Right ventricle myocardium inferior (tissue), 1 donor: ENCODE data around the gene GBA3. TPM values are rescaled to one million over a fixed set of nuclear protein-coding genes. Genes with fewer than 3 reads are reported as not detected.

Experiments used
- ATAC-seq: fragments of 200-7000 bp; cut with Tn5 transposase; one replicate; pipeline ENCODE4 v1.9.1; 2020; ENCODE audit warnings: mild to moderate bottlenecking, moderate library complexity
- DNase-seq: peaks from one replicate; pipeline ENCODE4 v3.0.0; 2021; ENCODE audit errors: missing footprints
- intact Hi-C: fragments of 100-400 bp; cut with DNase I; formaldehyde crosslinking; loops from one replicate; pipeline ENCODE4 v1.11.0; 2022
- total RNA-seq: library from RNA; stranded (reverse); fragmentation: NEBNext Ultra II Directional; extraction: Animal tissue kit (Norgen Biotek cat#: 25700); gene quantifications from one replicate; pipeline ENCODE4 v1.2.1, GENCODE V29; 2021
- donor health status: DM: no; HTN: yes; CAD: no; lungs with severe emphysema.

The GBA3 gene
- total RNA-seq, 1 donor from 2014 or later = not detected

DNA sequence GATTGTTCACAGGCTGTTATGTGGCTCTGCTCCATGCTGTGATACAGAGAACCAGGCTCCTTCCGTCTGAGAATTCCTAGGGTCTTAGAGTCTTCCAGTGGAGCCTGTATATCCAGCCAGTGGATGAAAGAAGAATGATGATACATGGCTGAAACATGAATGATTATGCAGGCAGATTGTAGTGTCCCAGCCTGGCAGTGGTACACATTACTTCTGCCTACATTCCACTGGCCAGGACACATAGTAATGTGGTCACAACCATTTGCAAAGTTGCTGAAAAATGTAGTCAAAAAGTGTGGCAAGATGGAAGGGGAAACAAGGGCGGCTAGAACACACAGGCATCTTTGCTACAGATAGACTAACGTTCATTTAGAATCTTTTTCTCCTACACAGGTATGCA, 4.5 kb upstream of the GBA3 start:
- no peak for ATAC-seq
- no peak for DNase-seq
- intact Hi-C loops = no loop called here

DNA sequence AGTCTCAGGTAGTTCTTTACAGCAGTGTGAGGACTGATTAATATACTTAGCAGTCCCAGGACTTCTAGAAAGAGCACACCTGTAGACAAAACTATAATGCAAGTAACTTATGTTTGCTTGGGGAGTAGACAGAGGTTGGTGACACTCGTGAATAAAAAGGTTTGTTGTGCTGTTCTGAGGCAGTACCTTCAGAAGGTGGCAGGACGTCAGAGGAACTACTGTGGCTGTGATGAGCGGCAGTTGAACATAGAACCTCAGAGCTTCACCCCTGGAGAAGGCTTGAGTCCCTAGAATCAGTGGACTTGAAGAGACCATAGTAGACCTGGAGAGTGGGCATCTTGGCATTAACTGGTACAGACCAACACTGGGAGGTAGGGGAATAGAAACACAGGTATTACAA, 3.3 kb upstream of the GBA3 start:
- no peak for DNase-seq
- intact Hi-C loops = no loop called here
- no peak for ATAC-seq

DNA sequence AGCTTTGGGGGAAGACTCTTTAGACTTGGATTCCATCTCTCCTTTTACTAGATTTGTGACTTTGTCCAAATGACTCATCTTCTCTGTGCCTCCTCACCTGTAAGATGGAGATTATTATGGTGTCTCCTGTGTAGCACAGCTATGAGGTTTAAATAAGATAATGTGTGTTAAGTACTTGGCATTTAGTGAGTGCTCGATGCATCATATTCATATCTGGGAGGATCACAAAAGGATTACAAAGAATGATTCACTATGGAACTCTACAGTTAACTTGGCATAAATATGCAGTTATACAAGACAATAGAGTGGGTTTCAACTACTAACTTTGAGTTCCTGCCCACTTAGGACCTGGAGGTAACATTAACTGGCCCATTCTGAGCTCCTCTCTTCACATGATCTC, 2.3 kb downstream of the GBA3 start:
- intact Hi-C loops = no loop called here
- no peak for ATAC-seq
- no peak for DNase-seq

- ATAC-seq = no peak
- intact Hi-C loops = no loop called here
Observed at GRCh38 chr4:22695917-22696316, 3.2 kb downstream of the GBA3 start.

GRCh38 chr4:22703912-22704311, 11.2 kb downstream of the GBA3 start:
- DNase-seq (no peak), ATAC-seq (no peak)
- intact Hi-C loops = no loop called here

More at GRCh38 chr4:22695917-22696316, 3.2 kb downstream of the GBA3 start:
- no peak for DNase-seq

DNA sequence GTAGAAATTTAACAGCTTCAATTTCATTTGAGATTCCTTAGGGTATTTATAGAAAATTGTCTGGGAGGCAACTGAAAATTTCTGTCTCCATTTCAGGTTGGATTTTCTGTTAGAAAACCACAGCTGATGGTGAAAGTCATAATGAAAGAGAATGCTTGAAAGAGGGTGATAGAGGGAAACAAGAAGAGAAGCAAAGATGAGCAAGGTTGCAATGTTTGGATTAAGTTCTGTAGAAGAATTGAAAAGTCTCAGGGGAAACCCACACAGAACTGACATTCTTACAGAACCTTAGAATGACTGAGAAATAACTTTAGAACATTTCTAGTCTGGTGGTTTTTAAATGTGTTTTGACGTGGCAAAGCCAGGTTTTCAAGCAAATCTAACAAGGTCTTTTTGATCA, 14.7 kb downstream of the GBA3 start:
- intact Hi-C loops = no loop called here

DNA sequence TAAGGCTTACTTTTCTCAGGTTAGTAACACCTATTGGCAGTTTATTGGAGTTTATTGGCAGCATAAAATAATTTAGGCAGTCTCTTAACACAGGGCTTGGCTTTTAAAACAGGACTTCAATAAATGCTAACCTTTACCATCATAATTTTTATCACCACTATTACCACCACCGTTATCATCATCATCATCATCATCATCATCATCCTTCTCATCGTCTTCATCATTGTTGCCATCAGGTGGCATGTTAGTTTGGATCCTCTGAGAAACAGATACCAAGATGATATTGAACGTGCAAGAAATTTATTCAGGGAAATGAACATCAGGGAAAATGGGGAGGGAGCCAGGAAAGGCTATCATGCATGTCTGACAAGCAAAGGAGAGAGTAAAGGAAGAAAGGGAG, 16.2 kb downstream of the GBA3 start:
- ATAC-seq (no peak), DNase-seq (no peak)
- intact Hi-C loops = no loop called here

More for the DNA sequence above, 14.7 kb downstream of the GBA3 start:
- ATAC-seq = no peak
- DNase-seq = no peak

GRCh38 chr4:22712105-22712504, 19.4 kb downstream of the GBA3 start:
- DNase-seq = no peak
- intact Hi-C loops = no loop called here
- ATAC-seq = no peak

- intact Hi-C loops = no loop called here
- ATAC-seq (no peak), DNase-seq (no peak)
Observed at GRCh38 chr4:22712529-22712928, 19.8 kb downstream of the GBA3 start.

DNA sequence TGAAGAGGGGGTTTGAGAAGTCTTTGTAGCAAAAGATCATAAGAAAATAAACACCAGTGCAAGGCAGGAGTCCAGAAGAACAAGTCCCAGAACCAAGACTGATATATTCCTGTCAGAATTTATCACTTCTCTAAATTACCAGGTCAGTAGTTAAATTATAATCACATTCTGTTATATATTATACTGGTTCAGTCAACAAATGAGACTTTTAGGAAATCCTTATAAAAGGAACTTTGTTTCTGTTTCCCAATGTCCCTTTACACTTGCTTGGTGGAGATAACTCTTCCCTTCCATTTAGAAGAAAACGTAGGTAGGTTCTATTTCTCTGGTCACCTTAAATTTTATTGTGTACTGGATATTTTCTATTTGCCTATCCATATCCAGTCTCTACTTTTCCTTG, 21.1 kb downstream of the GBA3 start:
- DNase-seq (no peak), ATAC-seq (no peak)
- intact Hi-C loops = no loop called here

- ATAC-seq (no peak), DNase-seq (no peak)
- intact Hi-C loops = no loop called here
Observed at GRCh38 chr4:22719218-22719617, 26.5 kb downstream of the GBA3 start.

- intact Hi-C loops = no loop called here
Observed at GRCh38 chr4:22720091-22720490, 27.4 kb downstream of the GBA3 start.

DNA sequence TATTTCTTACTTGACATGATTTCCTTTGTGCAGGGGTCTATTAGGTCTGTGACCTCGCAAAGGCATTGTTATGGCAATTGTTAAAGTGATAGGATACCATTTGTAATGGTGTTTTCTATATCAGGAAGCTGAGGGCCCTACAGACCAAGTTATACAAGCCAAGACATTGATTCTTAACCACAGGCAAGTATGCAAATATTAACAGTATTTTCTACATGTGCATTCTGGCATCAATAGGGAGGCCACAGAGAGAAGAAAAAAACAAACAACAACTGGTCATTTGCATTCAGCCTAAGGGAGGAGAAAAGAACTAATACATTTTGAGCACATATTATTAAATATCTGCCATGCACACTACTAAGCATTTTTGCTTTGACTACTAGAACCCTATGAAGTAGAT, 28.5 kb downstream of the GBA3 start:
- DNase-seq (no peak), ATAC-seq (no peak)
- intact Hi-C loops = no loop called here

More at GRCh38 chr4:22720091-22720490, 27.4 kb downstream of the GBA3 start:
- DNase-seq = no peak
- ATAC-seq = no peak

DNA sequence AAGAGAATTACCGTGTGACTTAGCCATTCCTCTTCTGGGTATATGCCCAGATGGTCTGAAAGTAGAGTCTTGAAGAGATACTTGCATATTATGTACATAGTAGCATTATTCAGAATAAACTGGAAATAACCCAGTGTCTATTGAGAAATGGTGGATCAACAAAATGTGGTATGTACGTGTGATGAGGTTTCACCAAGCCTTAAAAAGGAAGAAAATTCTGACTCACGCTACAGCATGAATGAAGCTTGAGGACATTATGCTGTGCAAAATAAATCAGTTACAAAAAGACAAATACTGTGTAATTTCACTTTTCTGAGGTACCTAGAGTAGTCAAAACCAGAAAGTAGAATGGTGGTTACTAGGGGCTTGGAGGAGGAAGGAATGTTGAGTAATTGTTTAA, 37.3 kb downstream of the GBA3 start:
- intact Hi-C loops = no loop called here
- DNase-seq (no peak), ATAC-seq (no peak)

DNA sequence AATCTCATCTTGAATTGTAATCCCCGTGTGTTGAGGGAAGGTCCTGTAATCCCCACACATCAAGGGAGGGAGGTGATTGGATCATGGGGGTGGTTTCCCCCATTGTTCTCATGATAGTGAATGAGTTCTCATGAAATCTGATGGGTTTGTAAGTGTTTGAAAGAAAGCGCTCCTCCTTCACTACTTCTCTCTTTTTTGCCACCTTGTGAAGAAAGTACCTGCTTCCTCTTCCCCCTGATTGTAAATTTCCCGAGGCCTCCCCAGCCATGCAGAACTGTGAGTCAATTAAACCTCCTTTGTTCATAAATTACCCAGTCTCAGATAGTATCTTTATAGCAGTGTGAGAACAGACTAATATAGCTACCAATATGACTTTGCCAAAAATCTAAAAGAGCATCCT, 41.1 kb downstream of the GBA3 start:
- no peak for ATAC-seq
- no peak for DNase-seq
- intact Hi-C loops = no loop called here

DNA sequence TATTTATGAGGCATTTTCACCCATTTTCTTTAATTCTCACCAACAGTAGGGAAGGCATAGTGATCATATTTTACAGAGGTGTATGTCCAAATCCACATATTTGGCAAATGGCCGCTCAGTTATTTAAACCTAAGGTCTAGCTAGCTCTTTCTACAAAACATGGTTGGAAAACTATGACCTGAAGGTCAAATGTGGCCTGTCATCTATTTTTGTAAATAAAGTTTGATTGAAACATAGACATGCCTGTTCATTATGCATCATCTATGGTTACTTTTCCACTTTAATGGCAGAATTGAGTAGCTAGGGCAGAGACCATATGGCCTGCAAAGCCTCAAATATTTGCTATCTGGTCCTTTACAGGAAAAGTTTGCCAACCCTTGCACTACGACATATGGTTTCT, 44.2 kb downstream of the GBA3 start:
- intact Hi-C loops = no loop called here
- no peak for ATAC-seq

DNA sequence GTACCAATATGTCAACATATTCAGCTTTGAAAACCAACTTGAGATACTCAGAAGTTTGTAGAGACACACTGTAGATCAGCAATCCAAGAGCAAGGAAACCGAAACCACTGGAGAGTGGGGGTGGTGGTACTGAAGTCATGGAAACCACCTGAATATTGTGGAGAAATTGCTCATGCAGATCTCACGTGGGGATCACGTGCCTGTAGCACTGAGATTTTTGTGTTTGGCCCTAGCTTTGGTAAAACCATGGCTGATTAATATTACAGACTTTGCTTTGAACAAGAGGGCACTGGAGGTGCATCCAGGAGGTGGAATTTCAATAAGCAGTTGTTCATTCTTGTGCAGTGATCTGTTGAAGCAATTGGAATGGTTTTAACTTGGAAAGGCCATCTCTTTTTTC, 47.2 kb downstream of the GBA3 start:
- intact Hi-C loops = no loop called here
- ATAC-seq = no peak
- DNase-seq = no peak

More for the DNA sequence above, 44.2 kb downstream of the GBA3 start:
- DNase-seq = no peak

- intact Hi-C loops = no loop called here
- ATAC-seq (no peak), DNase-seq (no peak)
Observed at GRCh38 chr4:22741744-22742143, 49.0 kb downstream of the GBA3 start.

DNA sequence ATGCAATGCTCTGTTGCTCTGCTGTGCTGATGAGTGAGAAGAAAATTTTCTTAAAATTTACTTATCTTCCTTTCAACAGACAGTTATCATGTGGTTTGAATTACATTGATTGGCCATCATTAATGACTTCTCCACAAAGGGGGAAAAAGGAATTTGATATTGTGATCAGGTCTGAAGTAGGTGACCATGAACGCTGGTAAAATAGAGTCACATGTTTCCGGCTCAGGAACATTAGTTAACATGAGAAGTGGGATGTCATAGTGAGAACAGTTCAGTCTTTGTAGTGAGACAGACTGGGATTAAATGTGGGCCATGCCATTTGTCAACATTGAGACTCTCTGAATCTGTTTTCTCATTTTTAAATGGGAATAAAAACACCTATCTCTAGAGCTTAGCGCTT, 50.6 kb downstream of the GBA3 start:
- intact Hi-C loops = no loop called here
- ATAC-seq (no peak), DNase-seq (no peak)

DNA sequence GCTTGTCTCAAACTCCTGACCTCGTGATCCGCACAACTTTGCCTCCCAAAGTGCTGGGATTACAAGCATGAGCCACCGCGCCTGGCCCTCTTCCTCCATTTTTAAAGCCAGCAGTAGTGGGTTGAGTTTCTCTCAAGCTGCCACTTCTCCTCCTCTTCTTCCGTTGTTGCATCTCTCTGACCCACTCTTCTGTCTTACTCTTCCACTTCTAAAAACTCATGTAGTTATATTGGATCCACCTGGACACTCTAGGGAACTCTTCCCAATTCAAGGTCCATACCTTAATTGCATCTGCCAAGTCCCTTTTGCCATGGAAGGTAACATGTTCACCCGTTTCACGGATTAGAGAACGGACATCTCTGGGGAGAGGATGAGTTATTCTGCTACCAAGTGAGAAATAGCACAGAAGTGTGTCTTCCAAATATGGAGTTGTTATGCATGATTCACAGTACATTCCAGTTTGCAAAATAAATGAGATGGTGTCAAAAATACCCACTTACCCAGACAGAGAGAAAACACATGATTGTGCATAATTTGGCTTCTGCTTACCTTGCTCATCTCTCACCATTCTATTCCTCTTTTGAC, 51.8 kb downstream of the GBA3 start:
- no peak for ATAC-seq
- DNase-seq = no peak
- intact Hi-C loops = no loop called here

DNA sequence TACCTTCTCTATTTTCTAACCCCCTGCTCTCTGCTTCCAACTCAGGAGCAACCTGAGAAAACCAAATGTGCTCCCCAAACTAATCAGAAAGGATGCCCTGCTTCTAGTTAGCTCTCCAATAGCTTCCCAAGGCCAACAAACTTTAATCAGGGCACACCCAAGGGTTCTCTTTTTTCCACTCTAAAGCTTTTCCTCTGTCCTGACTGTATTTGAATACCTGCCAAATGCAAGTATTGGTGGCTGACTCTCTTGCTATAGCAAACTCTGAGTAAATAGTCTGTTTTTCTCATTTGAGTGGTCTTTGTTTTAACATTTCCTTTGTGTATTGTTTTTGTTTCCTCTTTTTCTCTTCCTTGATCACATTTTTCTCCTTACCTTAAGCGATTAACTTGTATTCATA, 52.5 kb downstream of the GBA3 start:
- no peak for DNase-seq
- intact Hi-C loops = no loop called here
- no peak for ATAC-seq
